ENCODE results near the gene PPP1R7. TPM values are rescaled to one million over a fixed set of nuclear protein-coding genes. Genes with fewer than 3 reads are reported as not detected.
"Not testable (repeated sequence)": the region's sequence is repeated elsewhere in the genome, so short reads cannot be mapped to it uniquely, and the experiment has no call there.

The PPP1R7 gene
- total RNA-seq, 2 experiments from 2014 or later: 91.2 to 93.8 TPM

DNA sequence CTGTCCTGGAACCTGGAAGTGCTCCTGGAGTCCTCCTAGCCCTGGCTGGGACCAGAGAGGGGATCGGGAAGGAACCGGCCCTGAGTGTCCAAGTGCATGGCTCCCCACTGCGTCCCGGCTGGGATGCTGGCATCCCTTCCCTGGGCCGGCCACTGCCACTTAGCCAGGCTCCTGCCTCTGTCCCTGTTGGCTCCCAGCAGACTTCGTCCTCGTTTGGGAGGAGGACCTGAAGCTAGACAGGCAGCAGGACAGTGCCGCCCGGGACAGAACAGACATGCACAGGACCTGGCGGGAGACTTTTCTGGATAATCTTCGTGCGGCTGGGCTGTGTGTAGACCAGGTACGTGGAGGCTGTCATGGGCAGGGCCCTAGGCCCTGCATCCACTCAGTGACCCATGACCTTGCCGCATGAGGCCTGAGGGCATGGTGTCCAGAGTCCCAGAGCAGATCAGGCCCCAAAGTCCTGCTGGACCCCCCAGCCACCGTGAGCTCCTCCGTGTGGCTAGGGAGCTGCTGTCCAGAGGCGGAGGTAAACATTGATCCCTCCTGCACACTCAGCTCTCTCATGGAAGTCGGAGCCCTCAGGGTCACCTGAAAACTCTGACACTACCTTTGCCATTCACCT lies 45.4 kb downstream of the PPP1R7 start:
- H3K4me1 Mint-ChIP-seq (ENCODE audit: low read depth): no peaks in the 10 kb centered on the region
- no peaks in the 10 kb centered on the region for H3K9me3 Mint-ChIP-seq
- no peaks in the 10 kb centered on the region for H3K36me3 Mint-ChIP-seq (ENCODE audit: low read depth)
- intact Hi-C loops (cut with micrococcal nuclease): no loop called here
- no peak overlapping the region for H3K27ac Mint-ChIP-seq
- no peak overlapping the region for H3K4me3 Mint-ChIP-seq
- no peak for DNase-seq
- CTCF ChIA-PET: no interaction called here
- H3K27me3 Mint-ChIP-seq (ENCODE audit: low read depth): no peaks in the 10 kb centered on the region

DNA sequence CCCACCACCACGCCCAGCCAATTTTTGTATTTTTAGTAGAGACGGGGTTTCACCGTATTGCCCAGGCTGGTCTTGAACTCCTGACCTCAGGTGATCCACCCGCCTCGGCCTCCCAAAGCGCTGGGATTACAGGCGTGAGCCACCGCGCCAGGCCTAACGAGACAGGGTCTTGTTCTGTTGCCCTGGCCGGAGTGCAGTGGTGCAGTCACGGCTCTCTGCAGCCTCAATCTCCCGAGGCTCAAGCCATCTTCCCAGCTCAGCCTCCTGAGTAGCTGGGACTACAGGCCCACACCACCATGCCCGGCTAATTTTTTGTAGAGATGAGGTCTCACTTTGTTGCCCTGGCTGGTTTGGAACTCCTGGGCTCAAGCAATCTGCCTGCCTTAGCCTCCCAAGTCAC lies 47.0 kb downstream of the PPP1R7 start:
- H3K4me1 Mint-ChIP-seq (ENCODE audit: low read depth); H3K9me3 Mint-ChIP-seq; H3K27ac Mint-ChIP-seq; H3K36me3 Mint-ChIP-seq (ENCODE audit: low read depth); H3K27me3 Mint-ChIP-seq (ENCODE audit: low read depth); CTCF ChIA-PET; H3K4me3 Mint-ChIP-seq; DNase-seq; intact Hi-C loops (cut with micrococcal nuclease): not testable (repeated sequence)

GRCh38 chr2:241197947-241198346 lies 47.7 kb downstream of the PPP1R7 start:
- H3K27me3 Mint-ChIP-seq (ENCODE audit: low read depth): no peaks in the 10 kb centered on the region
- CTCF ChIA-PET: no interaction called here

DNA sequence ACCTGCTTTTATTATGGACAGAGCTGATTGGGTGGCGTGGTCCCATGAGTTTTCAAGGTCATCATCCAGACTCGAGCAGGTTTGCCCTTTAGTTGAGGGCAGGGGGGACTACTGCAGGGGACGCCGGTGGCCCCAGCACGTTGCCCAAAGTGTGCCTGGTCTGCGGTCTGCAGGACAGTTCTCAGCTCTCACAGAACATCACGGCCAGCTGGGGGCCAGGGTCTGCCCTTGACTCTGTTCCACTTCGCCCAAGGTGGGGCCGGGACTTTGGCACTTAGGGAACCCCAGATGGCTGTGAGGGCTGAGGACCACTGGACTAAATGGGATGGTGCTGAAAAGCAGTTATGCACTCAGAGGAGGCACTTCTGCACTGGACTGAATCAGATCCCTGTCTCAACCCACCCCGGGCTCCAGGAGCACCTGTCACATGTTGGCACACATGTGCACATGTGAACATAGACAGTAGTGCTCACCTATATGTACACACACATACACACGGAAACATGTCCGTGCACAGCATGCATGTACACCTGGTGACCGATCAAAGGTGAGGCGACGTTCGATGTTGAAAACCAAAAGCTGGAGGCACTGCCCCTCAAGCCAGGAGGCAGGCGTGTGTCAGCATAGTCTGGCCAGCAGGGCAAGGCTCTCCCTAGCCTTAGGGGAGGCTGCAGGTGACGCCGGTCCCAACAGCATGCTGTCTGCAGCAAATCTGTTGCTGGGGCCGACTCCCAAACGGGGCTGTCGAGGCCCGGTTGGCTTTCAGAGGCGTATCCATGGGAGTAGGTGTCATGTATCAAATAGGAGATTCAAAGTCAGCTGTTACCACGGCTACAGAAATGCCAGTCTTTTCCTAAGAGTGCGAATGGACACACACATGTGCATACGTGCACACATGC lies 48.4 kb downstream of the PPP1R7 start:
- H3K27me3 Mint-ChIP-seq (ENCODE audit: low read depth): no peaks in the 10 kb centered on the region
- H3K4me3 Mint-ChIP-seq: no peak overlapping the region
- intact Hi-C loops (cut with micrococcal nuclease): no loop called here
- no peaks in the 10 kb centered on the region for H3K9me3 Mint-ChIP-seq
- CTCF ChIA-PET: interaction anchor here (1.2 kb wide), 1 partner anchor 9 kb away, joined by 3 read pairs; no protein-coding TSS in a partner anchor
- no peaks in the 10 kb centered on the region for H3K4me1 Mint-ChIP-seq (ENCODE audit: low read depth)
- no peak for DNase-seq
- no peaks in the 10 kb centered on the region for H3K36me3 Mint-ChIP-seq (ENCODE audit: low read depth)
- no peak overlapping the region for H3K27ac Mint-ChIP-seq

More at GRCh38 chr2:241197947-241198346, 47.7 kb downstream of the PPP1R7 start:
- intact Hi-C loops (cut with micrococcal nuclease): no loop called here
- no peaks in the 10 kb centered on the region for H3K4me1 Mint-ChIP-seq (ENCODE audit: low read depth)
- H3K36me3 Mint-ChIP-seq (ENCODE audit: low read depth): no peaks in the 10 kb centered on the region
- no peak overlapping the region for H3K4me3 Mint-ChIP-seq
- H3K27ac Mint-ChIP-seq: no peak overlapping the region
- H3K9me3 Mint-ChIP-seq: no peaks in the 10 kb centered on the region
- no peak for DNase-seq

- H3K4me1 Mint-ChIP-seq (ENCODE audit: low read depth): no peaks in the 10 kb centered on the region
- intact Hi-C loops (cut with micrococcal nuclease): no loop called here
- no peak overlapping the region for H3K4me3 Mint-ChIP-seq
Observed at GRCh38 chr2:241199286-241199685, 49.0 kb downstream of the PPP1R7 start.

GRCh38 chr2:241199897-241200821 lies 49.9 kb downstream of the PPP1R7 start:
- Mint-ChIP-seq H3K36me3 (ENCODE audit: low read depth) (no peaks in the 10 kb centered on the region), H3K4me3 (no peak overlapping the region), H3K4me1 (ENCODE audit: low read depth) (no peaks in the 10 kb centered on the region), H3K27me3 (ENCODE audit: low read depth) (no peaks in the 10 kb centered on the region), H3K27ac (no peak overlapping the region), H3K9me3 (no peaks in the 10 kb centered on the region)
- CTCF ChIA-PET: no interaction called here
- intact Hi-C loops (cut with micrococcal nuclease): no loop called here
- DNase-seq: no peak

More at GRCh38 chr2:241199286-241199685, 49.0 kb downstream of the PPP1R7 start:
- CTCF ChIA-PET: interaction anchor here (1.2 kb wide), 1 partner anchor 9 kb away, joined by 3 read pairs; no protein-coding TSS in a partner anchor
- Mint-ChIP-seq H3K27me3 (ENCODE audit: low read depth) (no peaks in the 10 kb centered on the region), H3K9me3 (no peaks in the 10 kb centered on the region), H3K27ac (no peak overlapping the region), H3K36me3 (ENCODE audit: low read depth) (no peaks in the 10 kb centered on the region)
- no peak for DNase-seq

DNA sequence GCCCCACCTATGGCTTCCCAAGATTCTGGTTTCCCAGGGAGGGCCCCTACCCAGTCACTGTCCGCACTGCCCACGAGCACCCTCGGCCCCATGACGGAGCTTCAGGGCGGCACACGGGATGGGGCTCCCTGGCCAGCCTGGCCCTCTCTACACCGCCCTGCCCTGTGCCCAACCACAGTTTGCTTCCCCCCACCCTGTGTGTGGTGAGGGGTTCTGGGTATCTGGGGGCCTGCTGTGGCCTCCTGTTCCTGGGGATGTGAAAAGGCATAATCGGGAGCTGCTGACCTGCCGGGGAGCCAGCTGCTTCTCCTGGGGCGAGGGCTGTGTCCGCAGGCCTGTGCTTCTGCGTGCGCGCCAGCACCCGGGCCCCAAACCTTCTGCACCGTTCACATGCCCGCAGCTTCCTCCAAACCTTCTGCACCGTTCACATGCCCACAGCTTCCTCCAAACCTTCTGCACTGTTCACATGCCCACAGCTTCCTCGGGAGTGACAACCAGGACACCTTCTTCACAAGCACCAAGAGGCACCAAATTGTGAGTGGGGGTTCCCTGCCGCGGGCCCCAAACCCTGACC lies 50.6 kb downstream of the PPP1R7 start:
- CTCF ChIA-PET: no interaction called here
- DNase-seq: no peak
- Mint-ChIP-seq H3K27ac (no peak overlapping the region), H3K4me3 (no peak overlapping the region), H3K9me3 (no peaks in the 10 kb centered on the region), H3K4me1 (ENCODE audit: low read depth) (no peaks in the 10 kb centered on the region), H3K27me3 (ENCODE audit: low read depth) (no peaks in the 10 kb centered on the region), H3K36me3 (ENCODE audit: low read depth) (no peaks in the 10 kb centered on the region)
- intact Hi-C loops (cut with micrococcal nuclease): no loop called here

DNA sequence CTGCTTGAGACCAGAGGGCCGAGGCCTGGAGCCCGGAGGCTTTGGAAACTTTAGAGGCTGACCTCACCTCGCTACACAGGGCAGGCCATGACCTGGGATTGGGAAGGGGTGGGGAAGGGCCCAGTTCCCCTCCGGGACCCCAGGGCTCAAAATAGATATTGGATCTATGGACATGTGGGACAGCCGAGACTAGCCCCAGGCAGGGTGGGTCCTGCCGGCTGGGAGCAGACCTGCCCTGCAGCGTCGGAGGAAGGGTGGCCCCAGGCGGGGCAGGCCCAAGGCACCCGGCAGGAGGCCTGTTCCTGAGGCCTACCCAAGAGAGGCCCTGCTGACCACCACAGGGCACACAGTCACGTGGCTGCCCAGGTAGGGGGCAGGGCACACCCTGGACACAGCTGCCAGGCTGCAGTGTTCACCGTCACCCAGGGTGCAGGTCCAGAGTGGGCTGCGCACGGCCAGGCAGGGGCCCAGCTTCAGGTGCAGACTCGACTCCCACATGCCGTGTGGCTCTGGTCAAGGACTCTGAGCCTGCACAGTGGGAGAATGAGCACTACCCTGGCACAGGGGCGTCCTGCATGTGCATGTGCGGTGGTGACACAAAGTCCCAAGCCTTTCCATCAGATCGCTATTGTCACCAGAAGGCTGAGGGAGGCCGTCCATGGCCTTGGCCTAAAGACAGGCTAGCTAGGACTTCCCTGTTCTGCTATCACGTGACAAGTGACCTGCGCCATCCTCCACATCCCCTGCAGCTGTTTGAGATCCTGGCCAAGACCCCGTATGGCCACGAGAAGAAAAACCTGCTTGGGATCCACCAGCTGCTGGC lies 51.4 kb downstream of the PPP1R7 start:
- CTCF ChIA-PET: no interaction called here
- Mint-ChIP-seq H3K4me3 (no peak overlapping the region), H3K36me3 (ENCODE audit: low read depth) (no peaks in the 10 kb centered on the region), H3K9me3 (no peaks in the 10 kb centered on the region), H3K27me3 (ENCODE audit: low read depth) (no peaks in the 10 kb centered on the region), H3K27ac (no peak overlapping the region), H3K4me1 (ENCODE audit: low read depth) (no peaks in the 10 kb centered on the region)
- DNase-seq: no peak
- intact Hi-C loops (cut with micrococcal nuclease): no loop called here

DNA sequence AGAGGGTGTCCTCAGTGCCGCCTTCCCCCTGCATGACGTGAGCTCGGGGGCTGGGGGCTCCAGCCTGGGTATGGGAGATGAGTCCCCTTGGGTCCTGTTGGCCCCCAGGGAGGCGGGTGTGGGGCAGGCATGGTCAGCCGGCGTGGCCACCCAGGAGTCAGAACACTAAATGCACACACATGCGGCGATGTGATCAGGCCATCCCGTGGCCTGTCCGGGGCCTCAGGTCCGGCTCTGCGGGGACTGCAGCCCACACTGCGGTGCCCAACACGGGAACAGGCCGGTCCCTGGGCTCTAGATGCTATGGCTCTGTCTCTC lies 52.0 kb downstream of the PPP1R7 start:
- DNase-seq: no peak
- intact Hi-C loops (cut with micrococcal nuclease): no loop called here
- Mint-ChIP-seq H3K4me1 (ENCODE audit: low read depth) (no peaks in the 10 kb centered on the region), H3K27ac (no peak overlapping the region), H3K4me3 (no peak overlapping the region), H3K36me3 (ENCODE audit: low read depth) (no peaks in the 10 kb centered on the region), H3K9me3 (no peaks in the 10 kb centered on the region), H3K27me3 (ENCODE audit: low read depth) (no peaks in the 10 kb centered on the region)
- CTCF ChIA-PET: no interaction called here

- CTCF ChIA-PET: no interaction called here
- Mint-ChIP-seq H3K4me1 (ENCODE audit: low read depth) (no peaks in the 10 kb centered on the region), H3K9me3 (no peaks in the 10 kb centered on the region), H3K27me3 (ENCODE audit: low read depth) (no peaks in the 10 kb centered on the region), H3K36me3 (ENCODE audit: low read depth) (no peaks in the 10 kb centered on the region), H3K27ac (no peak overlapping the region), H3K4me3 (no peak overlapping the region)
- no peak for DNase-seq
- intact Hi-C loops (cut with micrococcal nuclease): no loop called here
Observed at GRCh38 chr2:241202681-241203080, 52.4 kb downstream of the PPP1R7 start.

- CTCF ChIA-PET: no interaction called here
- H3K27ac Mint-ChIP-seq: no peak overlapping the region
- H3K4me1 Mint-ChIP-seq (ENCODE audit: low read depth): no peaks in the 10 kb centered on the region
- intact Hi-C loops (cut with micrococcal nuclease): no loop called here
- H3K4me3 Mint-ChIP-seq: no peak overlapping the region
- DNase-seq: no peak
- H3K36me3 Mint-ChIP-seq (ENCODE audit: low read depth): no peaks in the 10 kb centered on the region
- no peaks in the 10 kb centered on the region for H3K9me3 Mint-ChIP-seq
- H3K27me3 Mint-ChIP-seq (ENCODE audit: low read depth): no peaks in the 10 kb centered on the region
Observed at GRCh38 chr2:241203218-241204009, 53.1 kb downstream of the PPP1R7 start.
